ENCODE results near the gene OCEL1. TPM values are rescaled to one million over a fixed set of nuclear protein-coding genes. Genes with fewer than 3 reads are reported as not detected.

The OCEL1 gene
- total and polyA plus RNA-seq, 2 of the 13 experiments (the other 11 are each of a cell fraction or from before 2014, with no cell fraction given), result 10.6 to 17.2 TPM

GRCh38 chr19:17215127-17215971 lies 10.7 kb upstream of the OCEL1 start, which contains the start of gene USE1 (continued):
- no peak for TF ChIP-seq ZNF318 (CRISPR knock-in tag; IDR thresholded peaks at IDR 0.05)
- TF ChIP-seq PCBP2 (optimal IDR thresholded peaks at IDR 0.05; ENCODE audit: low read depth, low read length, poor library complexity, severe bottlenecking), result no peak
- peak; percentile 63; the same call in 1 of the 2 replicates for TF ChIP-seq NFKB2 (CRISPR knock-in tag; IDR thresholded peaks at IDR 0.05; ENCODE audit: borderline replicate concordance)
- no peak for TF ChIP-seq ZBTB14 (CRISPR knock-in tag; IDR thresholded peaks at IDR 0.05)
- TF ChIP-seq TEAD3 (CRISPR knock-in tag; optimal IDR thresholded peaks at IDR 0.05; ENCODE audit: borderline replicate concordance), result peak; percentile 12
- TF ChIP-seq PRMT3 (CRISPR knock-in tag; IDR thresholded peaks at IDR 0.05; ENCODE audit: borderline replicate concordance, low read depth), result no peak
- peak; percentile 75 for TF ChIP-seq JARID2 (CRISPR knock-in tag; IDR thresholded peaks at IDR 0.05; ENCODE audit: insufficient replicate concordance)
- TF ChIP-seq JDP2 (CRISPR knock-in tag; IDR thresholded peaks at IDR 0.05; ENCODE audit: borderline replicate concordance), result no peak
- peak; percentile 85; the same call in 1 of the 2 replicates for TF ChIP-seq ARID4A (CRISPR knock-in tag; IDR thresholded peaks at IDR 0.05; ENCODE audit: borderline replicate concordance)
- peak; percentile 72 for TF ChIP-seq ZBTB2 (CRISPR knock-in tag; IDR thresholded peaks at IDR 0.05; ENCODE audit: low read depth)
- TF ChIP-seq MLLT10 (CRISPR knock-in tag; IDR thresholded peaks at IDR 0.05), result no peak
- TF ChIP-seq ZNF33A (CRISPR knock-in tag; IDR thresholded peaks at IDR 0.05; ENCODE audit: borderline replicate concordance), result no peak

All from HepG2 (cell line).